HepG2 (cell line): Measurements from ENCODE around the gene SRSF1. TPM values are rescaled to one million over a fixed set of nuclear protein-coding genes. Genes with fewer than 3 reads are reported as not detected.

Experiments used
- ATAC-seq: fragments of 200-7000 bp; cut with Tn5 transposase; 3 replicates; pipeline ENCODE4 v1.9.1; 2020; ENCODE audit warnings: mild to moderate bottlenecking, moderate library complexity
- BruUV-seq: library from RNA; stranded (reverse); fragments of 400-500 nt; replicated peaks from 2 replicates; lab custom pipeline; 2021; lab: Mats Ljungman, UMichigan
- CTCF ChIA-PET: fragments of 300-600 bp; formaldehyde crosslinking; extraction: SDS; loops from one replicate; lab custom pipeline; 2021; ENCODE audit warnings: low total read pairs, inconsistent platforms, low intra/inter-chr PET ratio; lab: Yijun Ruan, JAX
- POLR2A ChIA-PET: fragments of 350-600 bp; sonication (Branson Sonifier 250); formaldehyde crosslinking; loops from one replicate; lab custom pipeline; 2020; ENCODE audit warnings: antibody characterized with exemption, inconsistent platforms; lab: Yijun Ruan, JAX
- DNase-seq: peaks from one replicate; pipeline ENCODE4 v3.0.0-alpha.2; 2015; ENCODE audit warnings: low spot score
- FAIRE-seq: peaks from 3 replicates; lab custom pipeline; 2011; peaks lifted over from hg19 to GRCh38; lab: Jason Lieb, UNC
- H2AFZ ChIP-seq: one replicate; pipeline ENCODE4 v1.6.1; 2011; ENCODE audit warnings: low read length, inconsistent platforms
- H3K27ac ChIP-seq: fragments of 300-600 bp; 3 replicates; pipeline ENCODE4 v1.8.0; 2011; ENCODE audit warnings: mixed run types, mild to moderate bottlenecking, mixed read lengths, low read length, inconsistent platforms; ENCODE audit not compliant: insufficient read depth; ENCODE audit errors: extremely low read length
- H3K27me3 ChIP-seq, 2 experiments: fragments of 200-600 bp in 1 of 2; 2 replicates in 1 of 2; 3 replicates in 1 of 2; pipeline versions ENCODE4 v1.6.0 to v1.8.0; 2011; ENCODE audit warnings: low read length in 2 of 2, mild to moderate bottlenecking in 2 of 2, moderate library complexity in 2 of 2, inconsistent platforms in 1 of 2; ENCODE audit not compliant: insufficient read depth in 2 of 2, control insufficient read depth in 1 of 2
- H3K36me3 ChIP-seq, 2 experiments: fragments of 200-600 bp in 1 of 2; replicated peaks in 1 of 2; 2 replicates in 1 of 2; 3 replicates in 1 of 2; pipeline versions ENCODE4 v1.5.1 to v1.8.0; 2011; ENCODE audit warnings: low read length in 2 of 2, inconsistent platforms in 1 of 2; ENCODE audit not compliant: insufficient read depth in 2 of 2, control insufficient read depth in 1 of 2
- H3K4me1 ChIP-seq: 2 replicates; pipeline ENCODE4 v1.5.1; 2012; ENCODE audit warnings: low read length, inconsistent platforms; ENCODE audit not compliant: insufficient read depth
- H3K4me2 ChIP-seq: 2 replicates; pipeline ENCODE4 v1.6.0; 2011; ENCODE audit warnings: low read depth, low read length, inconsistent platforms
- H3K4me3 ChIP-seq, 3 experiments: fragments of 200-600 bp in 1 of 3; sonication (generic), shearing (Covaris generic) in 1 of 3; replicated peaks in 1 of 3; 2 replicates each; pipeline ENCODE4 v1.5.1; 2011 to 2016; ENCODE audit warnings: low read length in 3 of 3, inconsistent platforms in 2 of 3, low read depth in 2 of 3, mild to moderate bottlenecking in 2 of 3, control low read depth in 1 of 3, mixed read lengths in 1 of 3; ENCODE audit not compliant: insufficient read depth in 1 of 3
- H3K79me2 ChIP-seq: one replicate; pipeline ENCODE4 v1.6.1; 2011; ENCODE audit warnings: low read length, inconsistent platforms; ENCODE audit not compliant: insufficient read depth
- H3K9ac ChIP-seq: 2 replicates; pipeline ENCODE4 v1.6.0; 2011; ENCODE audit warnings: mild to moderate bottlenecking, low read depth, low read length, inconsistent platforms; ENCODE audit not compliant: insufficient read depth
- H3K9me3 ChIP-seq: 2 replicates; pipeline ENCODE4 v1.5.1; 2012; ENCODE audit warnings: mild to moderate bottlenecking, low read length
- H4K20me1 ChIP-seq: 2 replicates; pipeline ENCODE4 v1.6.0; 2011; ENCODE audit warnings: inconsistent platforms, mild to moderate bottlenecking, low read length, moderate library complexity; ENCODE audit not compliant: insufficient read depth
- ASH2L ChIP-seq: fragments of 300-600, 200-600 bp; sonication (generic); IDR thresholded peaks from 2 replicates; pipeline ENCODE4 v1.7.0; 2017; ENCODE audit warnings: low read depth, mild to moderate bottlenecking, moderate library complexity, mixed read lengths, low read length; ENCODE audit not compliant: insufficient read length
- ATRX ChIP-seq: sonication (generic); formaldehyde crosslinking; IDR thresholded peaks from 2 replicates; pipeline ENCODE4 v1.4.0; 2020; ENCODE audit warnings: missing genetic modification reagents, borderline replicate concordance
- FOXO1 ChIP-seq: sonication (generic); formaldehyde crosslinking; IDR thresholded peaks from 2 replicates; pipeline ENCODE4 v1.4.0; 2020; ENCODE audit warnings: missing genetic modification reagents
- GZF1 ChIP-seq: sonication (generic); formaldehyde crosslinking; IDR thresholded peaks from 2 replicates; pipeline ENCODE4 v1.5.1; 2020; ENCODE audit warnings: mild to moderate bottlenecking, missing genetic modification reagents
- HHEX ChIP-seq: IDR thresholded peaks from 2 replicates; pipeline ENCODE4 v1.6.1; 2016; ENCODE audit warnings: control low read depth
- LCORL ChIP-seq, 2 experiments: fragments of 450-650 bp in 1 of 2; sonication (generic) in 1 of 2; formaldehyde crosslinking in 1 of 2; IDR thresholded peaks; 2 replicates each; pipeline versions ENCODE4 v1.5.0 to v1.6.1; 2017 to 2020; ENCODE audit warnings: antibody characterized with exemption in 1 of 2, missing genetic modification reagents in 1 of 2
- POLR2AphosphoS2 ChIP-seq: IDR thresholded peaks from 2 replicates; pipeline ENCODE4 v1.6.1; 2011; ENCODE audit warnings: low read depth, low read length, improper control_type of control experiment
- SNRNP70 ChIP-seq: fragments of 200-400 bp; formaldehyde crosslinking; IDR thresholded peaks from 2 replicates; pipeline ENCODE4 v1.6.1; 2017; ENCODE audit warnings: mild to moderate bottlenecking, low read depth, low read length, moderate library complexity
- SRY ChIP-seq: sonication (generic); formaldehyde crosslinking; IDR thresholded peaks from 2 replicates; pipeline ENCODE4 v1.8.0; 2022; ENCODE audit warnings: mild to moderate bottlenecking, missing genetic modification reagents
- ZNF142 ChIP-seq: sonication (generic); formaldehyde crosslinking; IDR thresholded peaks from 2 replicates; pipeline ENCODE4 v1.4.0; 2020; ENCODE audit warnings: missing genetic modification reagents
- ZNF281 ChIP-seq: sonication (generic); formaldehyde crosslinking; IDR thresholded peaks from 2 replicates; pipeline ENCODE4 v1.4.0; 2020; ENCODE audit warnings: missing genetic modification reagents, borderline replicate concordance
- ZNF333 ChIP-seq: sonication (generic); formaldehyde crosslinking; IDR thresholded peaks from 2 replicates; pipeline ENCODE4 v1.4.0; 2020; ENCODE audit warnings: mild to moderate bottlenecking, missing genetic modification reagents, borderline replicate concordance
- WGBS: methylation state at CpG from one replicate; pipeline ENCODE4 v1.1.6; 2017; ENCODE audit warnings: low lambda C conversion rate; 5-methylcytosine and 5-hydroxymethylcytosine counted together
- in situ Hi-C: cut with HindIII; loops from 2 replicates; pipeline ENCODE4 v1.10.0; 2017; ENCODE audit warnings: low pct_unique_long_range_greater_than_20kb; ENCODE audit not compliant: extremely low pct_ligation_motif_present
- intact Hi-C: fragments of 100-400 bp; cut with micrococcal nuclease; formaldehyde crosslinking; loops from one replicate; pipeline ENCODE4 v1.10.0; 2022; ENCODE audit not compliant: unreplicated experiment
- polyA plus RNA-seq, 8 experiments: library from polyadenylated mRNA; depleted of rRNA in 3 of 8; stranded (reverse) in 7 of 8; unstranded in 1 of 8; fragments of >200 nt; fragmentation: Illumina TruSeq in 4 of 8; extraction: Trizol in 4 of 8; gene quantifications; 2 replicates each; pipeline versions ENCODE4 v1.2.1 to v1.2.3, GENCODE V29; 2011 to 2016; ENCODE audit warnings: low read depth in 4 of 8, missing spikeins in 1 of 8, mixed read lengths in 1 of 8; ENCODE audit not compliant: insufficient read depth in 1 of 8
- total RNA-seq, 5 experiments: library from RNA; depleted of rRNA; stranded (reverse); fragments of >200 nt; fragmentation: Illumina TruSeq; extraction: Trizol; gene quantifications; 2 replicates each; pipeline ENCODE4 v1.2.3, GENCODE V29; 2016; ENCODE audit warnings: low read depth in 1 of 5

Gene SRSF1
- total and polyA plus RNA-seq, 2 of the 13 experiments (the other 11 are each of a cell fraction or from before 2014, with no cell fraction given) = 142 to 445 TPM

DNA sequence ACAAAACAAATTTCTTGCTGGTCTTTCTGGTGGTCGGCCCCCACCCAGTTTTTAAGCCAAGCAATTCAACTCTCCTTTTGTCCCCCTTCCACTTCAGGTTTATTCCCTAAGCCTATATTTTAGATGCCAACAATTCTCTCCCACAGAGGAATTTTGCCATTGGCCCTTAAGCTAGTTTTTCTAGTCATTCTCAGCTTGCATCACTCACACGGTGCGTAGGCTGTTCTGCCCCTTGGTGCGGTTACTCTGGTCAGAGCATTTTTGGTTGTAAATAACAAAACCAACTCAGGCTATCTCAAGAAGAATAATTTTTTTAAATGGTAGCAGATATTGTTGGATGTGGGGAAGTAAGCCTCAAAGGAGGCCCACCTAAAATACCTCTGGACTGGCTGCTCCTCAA, 42.5 kb upstream of the SRSF1 start:
- intact Hi-C loops (no loop called here), in situ Hi-C loops (loop anchor here (25.0 kb wide), 1 partner anchor 413 kb away; no protein-coding TSS in a partner anchor)
- no peaks in the 10 kb centered on the region for H3K36me3 ChIP-seq
- no peaks in the 10 kb centered on the region for H3K9me3 ChIP-seq
- ChIA-PET POLR2A (no interaction called here), CTCF (no interaction called here)
- ATAC-seq (no peak), FAIRE-seq (no peak), DNase-seq (no peak)
- WGBS = 41% methylated on average over 4 of the region's 4 CpGs
- no peak overlapping the region for H3K27ac ChIP-seq
- no peak overlapping the region for H3K9ac ChIP-seq
- H3K4me3 ChIP-seq = no peak overlapping the region
- peaks cover 3% of the 10 kb centered on the region; the same call in 1 of the 2 replicates for H3K4me1 ChIP-seq
- H3K4me2 ChIP-seq = no peak overlapping the region
- H3K27me3 ChIP-seq = peaks cover 0 to 23% of the 10 kb centered on the region in 2 experiments; a peak in 2 of 5 replicates
- H2AFZ ChIP-seq = no peak overlapping the region
- H3K79me2 ChIP-seq = no peaks in the 10 kb centered on the region
- BruUV-seq = no TSS peak
- H4K20me1 ChIP-seq = no peaks in the 10 kb centered on the region
- TF ChIP-seq HHEX (CRISPR knock-in tag) (no peak), ZNF333 (CRISPR knock-in tag) (no peak), FOXO1 (no peak), SRY (CRISPR knock-in tag) (no peak), POLR2AphosphoS2 (no peak), ATRX (CRISPR knock-in tag) (no peak), ZNF281 (CRISPR knock-in tag) (no peak), LCORL (IDR thresholded peaks at IDR 0.05) (no peak), LCORL (CRISPR knock-in tag; IDR thresholded peaks at IDR 0.05) (no peak), ZNF142 (CRISPR knock-in tag) (no peak), ASH2L (no peak), SNRNP70 (no peak), GZF1 (CRISPR knock-in tag) (no peak)
